ENCODE data around the gene FAM47E. TPM values are rescaled to one million over a fixed set of nuclear protein-coding genes. Genes with fewer than 3 reads are reported as not detected.

The FAM47E gene
- total and polyA plus RNA-seq, 4 donors: 0.85 to 2.5 (median 1.7) TPM

- Histone ChIP-seq H3K9ac (ENCODE audit: low read depth in 1 of 2, low read length in 2 of 2) (no peak overlapping the region), H3K4me3 (ENCODE audit: low read depth in 1 of 3, low read length in 3 of 3) (no peak overlapping the region), H3K4me1 (ENCODE audit: control insufficient read depth in 4 of 4, insufficient read depth in 4 of 4, low read length in 3 of 4) (peaks cover 1 to 24% (median 14%) of the 10 kb centered on the region in 4 donors), H3K27ac (ENCODE audit: low read depth in 1 of 2, low read length in 2 of 2) (no peak overlapping the region), H3K27me3 (ENCODE audit: control insufficient read depth in 4 of 4, insufficient read depth in 4 of 4, low read length in 3 of 4) (no peaks in the 10 kb centered on the region), H3K36me3 (ENCODE audit: control insufficient read depth in 4 of 4, insufficient read depth in 3 of 4, low read depth in 1 of 4, low read length in 3 of 4) (no peaks in the 10 kb centered on the region), H3K9me3 (ENCODE audit: control insufficient read depth in 4 of 4, low read length in 3 of 4) (no peaks in the 10 kb centered on the region)
- TF ChIP-seq FOXA2 (IDR thresholded peaks at IDR 0.05) (no peak), JUND (IDR thresholded peaks at IDR 0.05) (no peak), FOXA1 (IDR thresholded peaks at IDR 0.05) (no peak), NR2F2 (IDR thresholded peaks at IDR 0.05) (no peak), SP1 (IDR thresholded peaks at IDR 0.05) (no peak), ATF3 (IDR thresholded peaks at IDR 0.05) (no peak), REST (IDR thresholded peaks at IDR 0.05) (no peak), HNF4A (conservative IDR thresholded peaks at IDR 0.05) (no peak), RXRA (IDR thresholded peaks at IDR 0.05) (no peak), EGR1 (IDR thresholded peaks at IDR 0.05; ENCODE audit: low read depth in 2 of 2) (no peak), GABPA (IDR thresholded peaks at IDR 0.05 in 1 of 2, conservative IDR thresholded peaks at IDR 0.05 in 1 of 2) (no peak), TAF1 (conservative IDR thresholded peaks at IDR 0.05) (no peak)
- TF ChIP-seq, protein P1, sequence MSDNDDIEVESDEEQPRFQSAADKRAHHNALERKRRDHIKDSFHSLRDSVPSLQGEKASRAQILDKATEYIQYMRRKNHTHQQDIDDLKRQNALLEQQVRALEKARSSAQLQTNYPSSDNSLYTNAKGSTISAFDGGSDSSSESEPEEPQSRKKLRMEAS (IDR thresholded peaks at IDR 0.05): no peak
- TF ChIP-seq, protein P2, sequence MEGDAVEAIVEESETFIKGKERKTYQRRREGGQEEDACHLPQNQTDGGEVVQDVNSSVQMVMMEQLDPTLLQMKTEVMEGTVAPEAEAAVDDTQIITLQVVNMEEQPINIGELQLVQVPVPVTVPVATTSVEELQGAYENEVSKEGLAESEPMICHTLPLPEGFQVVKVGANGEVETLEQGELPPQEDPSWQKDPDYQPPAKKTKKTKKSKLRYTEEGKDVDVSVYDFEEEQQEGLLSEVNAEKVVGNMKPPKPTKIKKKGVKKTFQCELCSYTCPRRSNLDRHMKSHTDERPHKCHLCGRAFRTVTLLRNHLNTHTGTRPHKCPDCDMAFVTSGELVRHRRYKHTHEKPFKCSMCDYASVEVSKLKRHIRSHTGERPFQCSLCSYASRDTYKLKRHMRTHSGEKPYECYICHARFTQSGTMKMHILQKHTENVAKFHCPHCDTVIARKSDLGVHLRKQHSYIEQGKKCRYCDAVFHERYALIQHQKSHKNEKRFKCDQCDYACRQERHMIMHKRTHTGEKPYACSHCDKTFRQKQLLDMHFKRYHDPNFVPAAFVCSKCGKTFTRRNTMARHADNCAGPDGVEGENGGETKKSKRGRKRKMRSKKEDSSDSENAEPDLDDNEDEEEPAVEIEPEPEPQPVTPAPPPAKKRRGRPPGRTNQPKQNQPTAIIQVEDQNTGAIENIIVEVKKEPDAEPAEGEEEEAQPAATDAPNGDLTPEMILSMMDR (IDR thresholded peaks at IDR 0.05; ENCODE audit: low read depth, low read length, missing input control): no peak
- TF ChIP-seq, protein P3, sequence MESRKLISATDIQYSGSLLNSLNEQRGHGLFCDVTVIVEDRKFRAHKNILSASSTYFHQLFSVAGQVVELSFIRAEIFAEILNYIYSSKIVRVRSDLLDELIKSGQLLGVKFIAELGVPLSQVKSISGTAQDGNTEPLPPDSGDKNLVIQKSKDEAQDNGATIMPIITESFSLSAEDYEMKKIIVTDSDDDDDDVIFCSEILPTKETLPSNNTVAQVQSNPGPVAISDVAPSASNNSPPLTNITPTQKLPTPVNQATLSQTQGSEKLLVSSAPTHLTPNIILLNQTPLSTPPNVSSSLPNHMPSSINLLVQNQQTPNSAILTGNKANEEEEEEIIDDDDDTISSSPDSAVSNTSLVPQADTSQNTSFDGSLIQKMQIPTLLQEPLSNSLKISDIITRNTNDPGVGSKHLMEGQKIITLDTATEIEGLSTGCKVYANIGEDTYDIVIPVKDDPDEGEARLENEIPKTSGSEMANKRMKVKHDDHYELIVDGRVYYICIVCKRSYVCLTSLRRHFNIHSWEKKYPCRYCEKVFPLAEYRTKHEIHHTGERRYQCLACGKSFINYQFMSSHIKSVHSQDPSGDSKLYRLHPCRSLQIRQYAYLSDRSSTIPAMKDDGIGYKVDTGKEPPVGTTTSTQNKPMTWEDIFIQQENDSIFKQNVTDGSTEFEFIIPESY (IDR thresholded peaks at IDR 0.05): no peak
- 89% methylated on average over 3 of the region's 3 CpGs for WGBS
- DNase-seq (ENCODE audit: low spot score): no peak
Measured at GRCh38 chr4:76224171-76224570, 27.4 kb upstream of the FAM47E start.

GRCh38 chr4:76226418-76226817 lies 25.1 kb upstream of the FAM47E start:
- no peak for DNase-seq (ENCODE audit: low spot score)
- H3K27me3 ChIP-seq (ENCODE audit: control insufficient read depth in 4 of 4, insufficient read depth in 4 of 4, low read length in 3 of 4): no peaks in the 10 kb centered on the region
- no peak overlapping the region for H3K9ac ChIP-seq (ENCODE audit: low read depth in 1 of 2, low read length in 2 of 2)
- no peaks in the 10 kb centered on the region for H3K9me3 ChIP-seq (ENCODE audit: control insufficient read depth in 4 of 4, low read length in 3 of 4)
- peaks cover 0 to 7% (median 6%) of the 10 kb centered on the region in 4 donors for H3K4me1 ChIP-seq (ENCODE audit: control insufficient read depth in 4 of 4, insufficient read depth in 4 of 4, low read length in 3 of 4)
- H3K27ac ChIP-seq (ENCODE audit: low read depth in 1 of 2, low read length in 2 of 2): peak overlapping the region in 1 of 2 donors; percentile 12
- whole genome bisulfite sequencing: 0% methylated on average over 1 of the region's 1 CpG
- no peak overlapping the region for H3K4me3 ChIP-seq (ENCODE audit: low read depth in 1 of 3, low read length in 3 of 3)
- no peaks in the 10 kb centered on the region for H3K36me3 ChIP-seq (ENCODE audit: control insufficient read depth in 4 of 4, insufficient read depth in 3 of 4, low read depth in 1 of 4, low read length in 3 of 4)
- TF ChIP-seq SP1 (IDR thresholded peaks at IDR 0.05): peak; percentile 84
- peak in 1 of 2 donors; percentile 46 for TF ChIP-seq JUND (IDR thresholded peaks at IDR 0.05)
- peak; percentile 20 for TF ChIP-seq YY1 (IDR thresholded peaks at IDR 0.05)
- TF ChIP-seq HNF4G (IDR thresholded peaks at IDR 0.05): peak; percentile 86
- peak in 1 of 2 donors; percentile 14 for TF ChIP-seq RAD21 (IDR thresholded peaks at IDR 0.05)
- TF ChIP-seq HNF4A (conservative IDR thresholded peaks at IDR 0.05): peak; percentile 94 to 96
- TF ChIP-seq, protein P1 (IDR thresholded peaks at IDR 0.05): no peak
- TF ChIP-seq RXRA (IDR thresholded peaks at IDR 0.05): peak; percentile 56 to 76
- TF ChIP-seq ATF3 (IDR thresholded peaks at IDR 0.05): no peak

Measured in liver (tissue), 9 donors.